GM12872 (cell line): ENCODE measurements around the gene MORC2.

Experiments used
- CTCF ChIP-seq: IDR thresholded peaks from 3 replicates; pipeline ENCODE4 v1.5.1; 2011; ENCODE audit warnings: low read depth, mild to moderate bottlenecking, low read length, moderate library complexity; ENCODE audit not compliant: insufficient read depth

The MORC2 gene

GRCh38 chr22:30928401-30928800, 40.2 kb downstream of the MORC2 start:
- no peak for TF ChIP-seq CTCF

DNA sequence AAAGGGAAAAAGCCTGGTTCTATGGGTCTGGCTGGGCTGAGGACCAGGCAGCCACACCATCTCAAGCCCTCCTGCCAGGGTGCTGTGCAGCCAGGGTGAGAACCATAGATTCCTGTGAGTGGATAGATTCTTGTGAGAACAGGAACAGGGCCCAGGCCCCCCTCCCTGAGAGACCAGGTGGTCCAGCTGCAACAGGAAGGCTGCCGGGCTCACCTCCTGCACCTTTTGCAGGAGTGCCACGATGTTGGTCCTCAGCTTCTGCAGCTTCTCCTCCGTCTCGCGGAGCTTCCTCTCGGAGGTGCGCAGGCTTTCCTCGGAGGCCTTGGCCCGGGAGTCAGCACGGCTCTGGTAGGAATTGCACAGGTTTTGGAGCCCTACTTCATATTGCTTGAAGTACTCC, 40.8 kb downstream of the MORC2 start:
- TF ChIP-seq CTCF = no peak

DNA sequence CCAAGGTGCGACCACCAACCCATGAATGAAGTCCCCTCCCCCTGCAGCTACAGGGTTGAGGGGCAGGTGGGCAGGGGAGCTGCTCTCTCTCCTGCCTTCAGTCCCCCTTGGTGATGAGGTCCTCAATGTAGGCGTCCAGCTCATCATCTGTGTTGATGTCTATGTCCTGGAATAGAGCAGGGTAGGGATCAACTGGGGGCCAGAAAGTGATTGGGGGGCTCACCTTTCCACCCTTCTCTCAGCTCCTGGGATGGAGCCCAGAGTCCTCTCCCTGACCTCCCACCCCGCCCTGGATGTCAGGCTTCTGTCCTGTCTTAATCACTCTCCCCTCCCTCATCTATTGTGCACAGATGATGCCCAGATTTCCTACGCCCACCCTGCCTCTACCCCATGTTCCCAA, 41.9 kb downstream of the MORC2 start:
- no peak for TF ChIP-seq CTCF

DNA sequence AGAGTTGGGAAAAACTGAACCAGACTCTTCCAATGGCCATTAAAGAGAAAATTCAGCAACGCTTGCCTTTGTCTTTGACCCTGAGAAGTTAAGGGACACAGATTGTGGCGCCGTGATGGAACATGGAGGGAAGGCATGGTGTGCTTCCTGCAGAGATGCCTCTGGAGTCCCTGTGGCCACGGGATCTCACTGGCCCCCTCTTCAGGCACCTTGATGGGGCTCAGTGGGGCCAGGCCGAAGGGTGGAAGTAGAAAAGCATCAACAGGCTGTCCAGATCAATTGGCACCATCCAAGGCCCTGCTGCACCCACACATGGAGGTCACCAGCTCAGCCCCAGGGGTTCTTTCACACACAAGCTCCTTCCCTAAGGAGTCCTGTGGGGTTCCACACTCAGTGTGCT, 42.9 kb downstream of the MORC2 start:
- TF ChIP-seq CTCF = no peak

DNA sequence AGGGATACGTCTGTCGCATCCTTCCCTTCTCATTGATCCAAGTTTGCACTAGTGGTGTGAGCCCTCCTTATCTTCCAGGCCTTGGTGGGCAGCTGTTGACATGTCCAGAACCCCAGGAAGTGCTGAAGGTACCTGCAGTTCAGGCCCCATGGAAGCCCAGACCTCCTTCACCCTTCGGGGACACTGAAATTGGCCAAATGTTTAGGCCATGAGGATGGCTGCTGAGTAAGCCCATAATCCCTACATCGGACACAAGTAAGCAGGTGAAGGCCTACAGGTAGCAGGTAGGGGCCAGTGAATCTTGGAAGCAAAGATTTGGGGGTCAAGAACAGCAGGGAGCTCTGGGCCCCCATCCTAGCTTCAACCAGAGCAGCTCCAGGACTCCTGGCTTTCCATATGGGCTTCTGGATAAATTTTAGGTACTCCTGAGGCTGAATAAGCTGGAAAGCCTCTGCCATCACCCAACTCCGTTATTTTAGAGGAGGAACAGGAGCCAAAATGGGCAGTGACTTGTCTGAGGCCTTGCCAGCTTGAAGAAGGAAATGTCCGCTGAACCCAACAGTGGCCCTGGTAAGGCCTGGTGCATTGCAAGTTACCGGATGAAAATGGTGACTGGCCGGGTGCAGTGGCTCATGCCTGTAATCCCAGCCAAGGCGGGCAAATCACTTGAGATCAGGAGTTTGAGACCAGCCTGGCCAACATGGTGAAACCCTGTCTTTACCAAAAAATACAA, 45.2 kb downstream of the MORC2 start:
- no peak for TF ChIP-seq CTCF

DNA sequence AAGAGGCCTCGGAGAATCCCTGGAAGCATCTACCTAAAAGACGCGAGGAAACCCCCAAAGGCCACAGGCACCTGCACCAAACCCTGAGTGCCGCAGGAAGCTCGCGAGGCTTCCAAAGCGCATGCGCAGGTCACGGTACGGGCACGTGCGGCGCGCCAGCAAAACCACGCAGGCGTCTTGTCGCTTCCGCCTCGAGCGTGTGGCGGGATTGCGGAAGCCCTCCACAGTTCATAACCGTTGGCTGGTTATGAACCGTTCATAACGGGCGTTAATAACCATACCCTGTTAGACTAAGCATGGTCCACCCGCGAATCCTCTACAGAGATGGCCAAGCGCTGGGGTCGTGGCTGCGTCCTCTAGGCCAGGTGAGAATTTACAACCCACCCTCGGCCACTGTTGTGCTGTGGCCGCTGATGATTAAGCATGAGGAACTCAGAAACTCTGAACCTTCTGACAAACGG, 46.4 kb downstream of the MORC2 start:
- no peak for TF ChIP-seq CTCF

DNA sequence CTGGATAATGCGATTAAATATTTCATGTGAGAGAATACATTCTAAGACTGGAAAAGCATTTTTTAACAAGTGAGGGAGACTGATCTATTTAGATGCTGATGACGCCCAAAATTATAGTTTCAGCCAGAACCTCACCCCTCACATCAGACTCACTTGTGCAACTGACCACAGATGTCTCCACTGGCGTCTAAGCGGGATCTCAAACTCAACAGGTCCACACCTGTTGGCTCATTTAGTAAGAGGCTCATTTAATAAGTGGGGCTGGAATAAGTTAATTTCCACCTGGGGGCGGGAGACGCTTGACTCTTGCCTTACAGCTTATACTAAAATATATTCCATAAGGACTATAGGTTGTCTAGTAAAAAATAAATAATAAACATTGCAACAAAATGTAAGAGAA, 47.5 kb downstream of the MORC2 start:
- no peak for TF ChIP-seq CTCF
